ENCODE data around the gene EPB41L5. TPM values are rescaled to one million over a fixed set of nuclear protein-coding genes. Genes with fewer than 3 reads are reported as not detected.

EPB41L5 gene
- total and polyA plus RNA-seq, 2 donors (not counting 3 experiments of a cell fraction or from before 2014, with no cell fraction given), result 8.4 to 13.6 TPM

- H3K9me1 ChIP-seq (replicated peaks; ENCODE audit: control insufficient read depth, extremely low read depth, insufficient read depth, low read length), result no peaks in the 10 kb centered on the region
- DNase-seq (ENCODE audit: low read depth, low spot score), result peak; percentile 97
- dilution Hi-C loops (cut with MboI; ENCODE audit: extremely low pct_ligation_motif_present, low sequenced_read_pairs) (no loop called here), intact Hi-C loops (cut with micrococcal nuclease) (loop anchor here (1.0 to 10.0 kb wide), 6 partner anchors 24 to 461 kb away; partner anchors contain the start of gene EPB41L5)
- H3K79me2 ChIP-seq (ENCODE audit: control insufficient read depth, insufficient read depth, low read length), result no peaks in the 10 kb centered on the region
- no peak overlapping the region for H3K4me3 ChIP-seq (replicated peaks in 1 of 3; ENCODE audit: insufficient read depth in 1 of 3, low read depth in 1 of 3, low read length in 3 of 3)
- CTCF ChIA-PET, result interaction anchor here (0.6 to 4.1 kb wide), 10 partner anchors 10 to 573 kb away, joined by 3 to 255 read pairs (median 4); no protein-coding TSS in a partner anchor
- peak overlapping the region; percentile 71 for H3K4me2 ChIP-seq (ENCODE audit: insufficient read depth, low read length)
- POLR2A ChIA-PET, result interaction anchor here (0.6 to 1.1 kb wide), 2 partner anchors 25 to 287 kb away, joined by 3 to 6 read pairs; no protein-coding TSS in a partner anchor
- peak; percentile 80 for FAIRE-seq
- peaks cover 26% of the 10 kb centered on the region for H3K4me1 ChIP-seq (ENCODE audit: control insufficient read depth, extremely low read depth, insufficient read depth, low read length)
- H3K36me3 ChIP-seq (ENCODE audit: control insufficient read depth in 2 of 2, extremely low read depth in 1 of 2, insufficient read depth in 2 of 2, low read length in 2 of 2), result no peaks in the 10 kb centered on the region
- no peak overlapping the region for H3K27ac ChIP-seq (ENCODE audit: insufficient read depth, low read depth, low read length)
- H3K9ac ChIP-seq (replicated peaks; ENCODE audit: extremely low read depth, insufficient read depth, low read length), result no peak overlapping the region
- TF ChIP-seq FOS (IDR thresholded peaks at IDR 0.05; ENCODE audit: borderline replicate concordance, insufficient read depth, low read length), result peak; percentile 60
- peak; percentile 70 for TF ChIP-seq JUN (IDR thresholded peaks at IDR 0.05; ENCODE audit: borderline replicate concordance, insufficient read depth, insufficient read length, low read depth)
- no peak for TF ChIP-seq MAX (IDR thresholded peaks at IDR 0.05; ENCODE audit: insufficient read depth, insufficient read length)
- peak; percentile 89 for TF ChIP-seq GATA2 (IDR thresholded peaks at IDR 0.05; ENCODE audit: insufficient read depth, insufficient read length, low read depth, low read length)
- no peak for TF ChIP-seq EZH2 (IDR thresholded peaks at IDR 0.05; ENCODE audit: borderline replicate concordance, low read depth, low read length, severe bottlenecking)
- no peak for TF ChIP-seq MYC (IDR thresholded peaks at IDR 0.05; ENCODE audit: low read depth, low read length)
- peak; percentile 86 for TF ChIP-seq POLR2AphosphoS5 (IDR thresholded peaks at IDR 0.05; ENCODE audit: insufficient read depth, low read depth, low read length)
- TF ChIP-seq CTCF (IDR thresholded peaks at IDR 0.05; ENCODE audit: extremely low read depth in 1 of 2, insufficient read depth in 1 of 2, low read depth in 1 of 2, low read length in 2 of 2), result no peak
- TF ChIP-seq POLR2A (IDR thresholded peaks at IDR 0.05; ENCODE audit: low read depth, low read length), result peak; percentile 33
- H3K9me3 ChIP-seq (replicated peaks; ENCODE audit: control insufficient read depth, insufficient read depth, low read length), result no peaks in the 10 kb centered on the region
- no peaks in the 10 kb centered on the region for H3K27me3 ChIP-seq (ENCODE audit: control insufficient read depth in 2 of 2, insufficient read depth in 2 of 2, low read length in 2 of 2)
- no peaks in the 10 kb centered on the region for H4K20me1 ChIP-seq (replicated peaks; ENCODE audit: control insufficient read depth, extremely low read depth, insufficient read depth, low read length)
- BruUV-seq (replicated peaks), result no TSS peak
- no peak overlapping the region for H2AFZ ChIP-seq (ENCODE audit: low read depth, low read length)
These were observed 95.2 kb downstream of the EPB41L5 start for GRCh38 chr2:120108049-120108448.
